GM12874 (cell line): ENCODE data around the gene IQCK.

Source experiments
- CTCF ChIP-seq: IDR thresholded peaks from 2 replicates; pipeline ENCODE4 v1.5.1; 2011; ENCODE audit warnings: low read depth, mild to moderate bottlenecking, control low read depth, low read length, moderate library complexity; ENCODE audit not compliant: insufficient read depth

The IQCK gene

GRCh38 chr16:19817122-19817521 is 99.1 kb downstream of the IQCK start:
- no peak for TF ChIP-seq CTCF

- TF ChIP-seq CTCF = no peak
These were observed 99.8 kb downstream of the IQCK start for GRCh38 chr16:19817875-19818274.

GRCh38 chr16:19822533-19822932 is 104.5 kb downstream of the IQCK start:
- TF ChIP-seq CTCF = no peak

GRCh38 chr16:19823322-19823721 is 105.3 kb downstream of the IQCK start:
- no peak for TF ChIP-seq CTCF

- TF ChIP-seq CTCF = no peak
These were observed 106.1 kb downstream of the IQCK start for GRCh38 chr16:19824216-19824615.

- TF ChIP-seq CTCF = no peak
These were observed 112.0 kb downstream of the IQCK start for GRCh38 chr16:19829844-19830692.

GRCh38 chr16:19830902-19831560 is 113.0 kb downstream of the IQCK start:
- no peak for TF ChIP-seq CTCF
